Stimulated activated CD8-positive, alpha-beta memory T cell treated with anti-CD3 and anti-CD28 coated beads, Interleukin-7, amount 100 ng/mL, for 24 hours (primary cell): ENCODE measurements around the gene KIF24.
A peak's percentile ranks its signal among the peaks of the same experiment; 100 is the strongest.
"Not testable (repeated sequence)": the region's sequence is repeated elsewhere in the genome, so short reads cannot be mapped to it uniquely, and the experiment has no call there.

Experiments used
- DNase-seq: peaks from one replicate; pipeline ENCODE4 v3.0.0-alpha.2; 2020; ENCODE audit warnings: low read depth

KIF24 gene, protein sequence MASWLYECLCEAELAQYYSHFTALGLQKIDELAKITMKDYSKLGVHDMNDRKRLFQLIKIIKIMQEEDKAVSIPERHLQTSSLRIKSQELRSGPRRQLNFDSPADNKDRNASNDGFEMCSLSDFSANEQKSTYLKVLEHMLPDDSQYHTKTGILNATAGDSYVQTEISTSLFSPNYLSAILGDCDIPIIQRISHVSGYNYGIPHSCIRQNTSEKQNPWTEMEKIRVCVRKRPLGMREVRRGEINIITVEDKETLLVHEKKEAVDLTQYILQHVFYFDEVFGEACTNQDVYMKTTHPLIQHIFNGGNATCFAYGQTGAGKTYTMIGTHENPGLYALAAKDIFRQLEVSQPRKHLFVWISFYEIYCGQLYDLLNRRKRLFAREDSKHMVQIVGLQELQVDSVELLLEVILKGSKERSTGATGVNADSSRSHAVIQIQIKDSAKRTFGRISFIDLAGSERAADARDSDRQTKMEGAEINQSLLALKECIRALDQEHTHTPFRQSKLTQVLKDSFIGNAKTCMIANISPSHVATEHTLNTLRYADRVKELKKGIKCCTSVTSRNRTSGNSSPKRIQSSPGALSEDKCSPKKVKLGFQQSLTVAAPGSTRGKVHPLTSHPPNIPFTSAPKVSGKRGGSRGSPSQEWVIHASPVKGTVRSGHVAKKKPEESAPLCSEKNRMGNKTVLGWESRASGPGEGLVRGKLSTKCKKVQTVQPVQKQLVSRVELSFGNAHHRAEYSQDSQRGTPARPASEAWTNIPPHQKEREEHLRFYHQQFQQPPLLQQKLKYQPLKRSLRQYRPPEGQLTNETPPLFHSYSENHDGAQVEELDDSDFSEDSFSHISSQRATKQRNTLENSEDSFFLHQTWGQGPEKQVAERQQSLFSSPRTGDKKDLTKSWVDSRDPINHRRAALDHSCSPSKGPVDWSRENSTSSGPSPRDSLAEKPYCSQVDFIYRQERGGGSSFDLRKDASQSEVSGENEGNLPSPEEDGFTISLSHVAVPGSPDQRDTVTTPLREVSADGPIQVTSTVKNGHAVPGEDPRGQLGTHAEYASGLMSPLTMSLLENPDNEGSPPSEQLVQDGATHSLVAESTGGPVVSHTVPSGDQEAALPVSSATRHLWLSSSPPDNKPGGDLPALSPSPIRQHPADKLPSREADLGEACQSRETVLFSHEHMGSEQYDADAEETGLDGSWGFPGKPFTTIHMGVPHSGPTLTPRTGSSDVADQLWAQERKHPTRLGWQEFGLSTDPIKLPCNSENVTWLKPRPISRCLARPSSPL (N-terminal part only)

DNA sequence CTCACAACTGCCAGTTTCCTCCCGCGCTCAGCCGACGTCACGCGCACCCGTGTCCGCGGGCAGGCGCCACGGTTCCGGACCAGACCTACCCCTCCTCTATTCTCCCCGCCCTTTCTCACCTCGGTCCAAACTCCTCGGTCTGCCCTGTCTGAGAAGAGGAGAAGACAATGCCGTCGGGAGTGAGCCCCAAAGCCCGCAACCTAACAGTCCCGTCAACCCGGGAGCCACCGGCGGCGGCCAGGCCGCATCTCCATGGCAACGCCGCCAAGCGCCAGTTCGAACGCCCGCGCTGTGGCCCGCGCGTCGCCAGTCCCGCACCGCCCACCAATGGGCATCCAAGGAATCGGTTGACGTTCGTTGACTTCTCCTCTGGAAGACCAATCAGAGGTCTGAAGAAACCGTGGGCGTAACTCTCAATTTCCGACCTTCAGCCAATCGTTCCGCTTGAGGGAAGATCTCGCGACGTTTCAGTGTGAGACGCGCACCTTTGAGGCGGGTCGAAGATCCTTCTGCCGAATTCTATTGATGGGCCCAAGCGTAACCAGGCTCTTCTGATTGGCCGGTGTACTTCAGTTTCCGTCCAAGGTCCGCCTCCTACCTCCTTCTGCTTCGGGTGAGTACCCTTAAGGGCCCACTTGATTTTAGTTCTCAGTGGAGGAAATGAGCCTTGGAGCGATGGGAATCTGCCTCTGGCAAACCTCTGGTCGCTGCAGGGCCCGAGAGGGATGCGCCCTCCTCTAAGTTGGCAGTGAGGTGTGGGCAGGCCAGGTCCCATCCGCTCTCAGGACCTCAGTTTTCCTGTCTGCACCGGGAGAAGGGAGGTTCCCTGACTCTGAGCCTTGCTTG is at the start of gene KIF24, which contains the start of gene NUDT2:
KIF24 (minus strand) TSS at position 282 of the 846 bp plus-strand sequence. CDS start 17,922 bp downstream, outside the sequence.
NUDT2 (plus strand) TSS at position 583 of the 846 bp plus-strand sequence. CDS start 9,471 bp downstream, outside the sequence.
- peak; percentile 85 for DNase-seq

DNA sequence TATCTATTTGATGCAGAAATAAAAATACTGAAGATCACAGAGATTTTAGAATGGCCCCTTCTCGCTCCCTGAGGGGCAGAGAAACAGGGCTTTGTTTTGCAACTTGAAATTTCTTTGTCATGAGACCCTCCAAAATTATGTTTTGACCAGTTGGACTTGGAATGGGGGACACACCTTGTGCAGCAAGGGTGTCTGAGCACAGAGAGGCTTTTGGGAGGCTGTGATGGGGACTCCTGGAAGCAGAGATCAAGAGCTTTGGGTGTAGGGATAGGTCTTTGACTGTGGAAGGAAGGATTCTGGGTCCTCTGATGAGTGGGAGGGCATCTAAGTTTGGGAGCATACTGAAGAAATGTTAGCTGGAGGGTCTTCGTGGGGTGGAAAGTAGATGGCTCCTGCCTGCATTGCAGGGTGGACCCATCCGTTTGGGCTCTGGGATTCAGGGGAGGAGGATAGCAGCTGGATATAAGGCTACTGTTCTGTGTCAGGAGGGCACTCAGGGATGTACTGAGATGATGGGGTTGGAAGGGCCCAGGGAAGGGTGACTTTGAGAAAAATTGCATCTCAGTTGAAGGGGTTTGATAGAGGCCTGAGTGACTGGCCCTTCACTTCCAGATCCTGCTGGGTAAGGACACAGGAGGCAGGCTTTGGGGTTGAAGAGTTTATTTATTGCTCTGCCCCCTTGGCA is 49.5 kb upstream of the KIF24 start:
- no peak for DNase-seq

DNA sequence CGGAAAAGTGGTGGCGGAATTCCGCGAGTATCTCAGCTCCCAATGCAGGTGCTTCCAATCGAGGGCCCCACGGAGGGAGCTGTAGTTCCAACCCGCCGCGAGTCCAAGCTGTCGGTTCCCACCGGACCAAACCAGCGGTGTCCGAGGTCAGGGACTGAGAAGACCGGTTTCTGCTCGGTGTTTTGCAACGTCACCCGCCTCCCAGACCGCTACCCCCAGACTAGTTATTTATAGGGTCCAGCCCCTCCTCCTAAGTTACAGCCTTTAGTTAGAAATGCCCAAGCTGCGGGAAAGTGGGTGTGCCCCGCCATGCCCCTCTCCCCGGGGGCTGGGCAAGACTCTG is 48.3 kb upstream of the KIF24 start:
- no peak for DNase-seq

DNA sequence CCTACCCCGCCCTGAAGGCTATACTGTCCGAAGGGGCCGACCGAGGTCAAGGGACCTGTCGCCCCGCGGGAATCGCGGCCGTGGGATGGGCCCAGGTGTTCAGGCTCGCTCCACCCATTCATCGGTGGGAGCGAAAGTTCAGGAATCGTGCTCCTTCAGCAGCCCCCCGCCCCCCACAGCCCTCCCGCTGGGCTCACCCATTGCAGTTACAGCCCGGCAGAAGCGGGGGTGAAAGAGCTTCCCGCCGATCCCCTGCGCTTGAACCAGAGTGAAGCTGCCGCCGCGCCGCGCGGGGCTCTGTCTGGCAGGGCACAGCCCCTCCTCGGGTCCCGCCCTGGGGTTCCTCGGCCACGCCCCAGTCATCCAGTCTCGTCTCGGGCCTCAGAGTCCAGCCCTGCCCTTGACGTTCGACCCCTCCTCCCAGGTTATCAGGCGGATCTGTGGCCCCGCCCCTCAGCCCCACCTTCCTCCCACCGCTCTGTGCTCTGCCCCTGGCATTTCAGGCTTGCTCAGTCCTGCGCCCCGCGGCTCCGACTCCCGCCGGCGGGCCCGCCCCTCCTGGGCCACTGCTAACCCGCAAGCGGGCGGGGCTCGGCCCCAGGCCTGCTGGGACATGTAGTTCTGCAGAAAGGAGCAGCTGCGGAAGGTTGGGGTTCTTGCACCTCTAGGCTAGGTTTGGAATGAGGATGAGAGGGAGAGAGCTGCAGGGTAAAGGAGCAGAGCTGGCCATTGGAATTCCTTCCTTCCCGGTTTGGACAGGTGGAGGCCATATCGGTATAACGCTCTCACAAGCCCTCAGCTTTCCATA is 47.7 kb upstream of the KIF24 start, which contains the start of gene MYORG:
MYORG (minus strand) TSS at position 303 of the 808 bp plus-strand sequence. CDS start 3,955 bp downstream, outside the sequence.
- peak; percentile 95 for DNase-seq

DNA sequence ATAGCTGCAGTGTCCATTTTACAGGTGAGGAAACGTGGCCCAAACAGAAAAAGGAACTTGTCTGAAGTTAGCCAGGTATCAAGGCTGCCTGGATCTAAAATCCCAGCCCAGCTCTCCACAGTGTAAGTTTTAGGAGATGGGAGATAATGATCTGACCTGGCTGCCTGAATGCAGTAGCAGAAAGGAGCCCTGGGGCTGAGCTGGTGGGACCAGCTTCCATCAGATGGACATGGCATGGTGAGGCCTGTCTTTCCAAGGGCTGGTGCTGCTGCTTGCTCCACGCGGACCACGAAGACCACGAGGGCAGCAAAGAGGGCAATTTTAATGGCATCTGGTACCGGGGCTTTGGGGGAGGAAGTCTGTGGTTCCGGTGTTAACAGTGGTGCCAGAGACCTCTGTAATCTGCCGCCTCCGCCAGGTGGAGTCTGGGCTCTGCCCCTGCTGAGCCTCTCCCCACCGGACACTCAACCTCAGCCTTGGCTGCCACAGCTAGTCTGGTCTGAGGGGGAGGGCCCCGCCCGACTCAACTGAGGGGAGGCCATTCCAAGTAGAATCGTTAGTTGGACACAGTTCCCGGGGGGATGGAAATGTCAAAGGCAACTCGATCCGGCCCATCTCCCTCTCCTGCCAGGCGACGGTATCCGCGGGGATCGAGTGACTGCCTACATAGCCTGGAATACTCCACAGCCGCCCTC is 47.0 kb upstream of the KIF24 start:
- no peak for DNase-seq

DNA sequence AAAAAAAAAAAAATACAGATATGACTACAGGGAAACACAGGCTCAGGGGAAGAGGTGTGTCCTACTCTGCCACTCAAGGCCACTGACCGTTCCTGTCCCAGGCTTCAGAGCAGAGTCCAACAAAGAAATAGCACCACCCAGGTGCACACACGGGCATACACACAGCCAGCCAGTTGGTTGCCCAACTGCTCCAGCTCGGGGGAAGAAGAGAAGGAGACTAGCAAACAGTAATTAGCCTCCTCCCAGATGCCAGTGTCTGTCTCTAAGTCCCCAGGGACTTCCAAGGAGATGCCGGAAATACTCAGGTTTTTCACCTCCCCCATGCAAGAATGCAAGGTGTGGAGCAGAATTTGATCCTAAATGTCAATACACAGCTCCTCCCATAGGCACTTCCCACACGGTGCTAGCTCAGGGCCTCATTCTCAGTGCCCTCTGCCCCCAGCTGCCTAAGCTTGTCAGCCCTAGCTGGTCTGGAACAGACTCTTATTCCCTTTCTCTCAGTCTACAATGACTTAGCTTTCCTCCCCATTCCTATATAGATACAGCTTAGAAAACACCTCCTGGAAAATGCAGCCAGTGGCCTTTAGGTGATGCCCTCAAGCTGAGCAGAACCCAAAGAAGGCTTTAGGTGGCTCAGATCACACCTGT is 46.0 kb upstream of the KIF24 start:
- no peak for DNase-seq

DNA sequence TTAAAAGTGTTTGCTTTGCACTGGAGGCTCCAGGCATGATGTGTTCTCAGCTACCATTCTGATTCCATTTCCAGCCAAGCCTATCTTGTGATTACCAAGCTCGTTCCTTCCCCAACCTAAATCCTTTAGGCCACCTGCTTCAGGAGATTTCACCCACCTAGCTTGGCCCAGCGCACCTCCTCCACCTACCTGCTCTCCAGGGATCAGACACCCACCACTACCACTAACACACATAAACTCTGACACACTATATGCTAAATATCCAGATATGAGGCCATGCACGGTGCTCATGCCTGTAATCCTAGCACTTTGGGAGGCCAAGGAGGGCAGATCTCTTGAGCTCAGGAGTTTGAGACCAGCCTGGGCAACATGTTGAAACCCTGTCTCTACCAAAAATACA is 45.3 kb upstream of the KIF24 start:
- DNase-seq = no peak

DNA sequence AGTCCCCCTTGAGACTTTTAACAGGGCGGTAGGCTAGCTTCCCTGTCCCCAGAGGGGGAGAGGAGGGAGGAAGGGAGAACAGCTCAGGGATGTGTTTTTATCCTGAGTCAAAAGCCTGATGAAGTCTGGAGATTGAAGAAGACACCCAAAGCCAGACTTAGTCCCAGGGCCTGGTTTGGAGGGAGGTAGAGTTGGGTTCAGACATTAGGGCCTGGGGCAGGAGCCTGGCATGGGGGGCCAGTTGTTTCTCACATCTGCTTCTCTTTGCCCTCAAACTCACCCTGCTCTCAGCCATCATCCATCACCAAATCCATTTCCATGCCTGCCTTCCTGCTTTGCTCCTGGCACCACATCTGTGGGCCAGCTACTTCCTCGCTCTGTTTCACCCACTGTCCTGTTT is 44.7 kb upstream of the KIF24 start:
- DNase-seq = no peak

DNA sequence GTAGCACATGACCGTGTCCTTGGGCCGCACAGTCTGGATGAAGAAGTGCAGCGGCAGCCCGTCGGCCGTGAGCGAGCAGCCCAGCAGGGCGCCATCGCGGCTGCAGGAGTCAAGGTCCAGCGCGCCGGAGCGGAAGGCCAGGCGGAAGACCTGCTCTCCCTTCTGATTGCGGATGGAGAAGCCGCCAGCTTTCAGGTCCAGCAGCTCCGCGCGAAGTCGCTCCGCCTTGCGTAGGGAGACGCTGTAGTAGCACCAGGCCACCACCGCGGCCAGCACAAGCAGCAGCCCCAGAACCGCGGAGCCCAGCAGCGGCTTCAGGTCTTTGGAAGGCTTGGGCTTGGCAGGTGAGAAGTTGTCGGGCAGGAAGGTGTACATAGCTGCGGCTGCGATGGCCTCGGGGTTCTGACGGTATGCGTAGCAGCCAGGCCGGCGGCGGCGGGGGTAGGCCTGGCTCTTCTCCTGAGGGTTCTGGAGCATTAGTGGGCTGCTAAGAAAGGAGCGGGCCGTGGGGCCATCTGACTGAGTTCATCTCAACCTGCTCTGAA is 43.5 kb upstream of the KIF24 start:
- DNase-seq = no peak

DNA sequence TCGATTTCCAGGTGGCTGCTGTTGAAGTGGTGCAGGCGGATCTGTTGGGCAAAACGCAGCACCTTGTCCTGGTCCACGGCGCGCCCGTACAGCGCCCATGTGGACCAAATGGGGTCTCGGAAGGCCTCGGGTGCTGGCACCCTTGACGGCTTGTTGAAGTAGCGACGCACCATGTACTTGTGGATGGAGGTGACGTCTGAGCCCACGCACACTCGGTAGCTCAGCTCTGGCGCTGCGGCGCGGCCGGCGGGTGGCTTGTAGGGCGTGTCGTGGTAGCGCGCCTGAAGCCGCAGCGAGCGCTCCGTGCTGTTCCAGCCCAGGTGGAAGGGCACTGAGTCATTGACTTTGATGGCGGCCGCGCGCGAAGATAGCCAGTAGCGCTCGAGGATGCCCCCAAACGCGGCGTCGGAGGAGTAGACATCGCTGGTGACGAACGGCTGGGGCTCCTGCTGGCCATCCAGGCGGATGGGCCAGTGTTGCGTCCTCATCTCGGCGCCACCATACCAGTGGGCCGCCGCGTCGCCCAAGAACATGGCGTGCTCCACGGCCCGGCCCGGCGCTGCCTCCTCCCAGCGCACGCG is 42.9 kb upstream of the KIF24 start:
- no peak for DNase-seq

DNA sequence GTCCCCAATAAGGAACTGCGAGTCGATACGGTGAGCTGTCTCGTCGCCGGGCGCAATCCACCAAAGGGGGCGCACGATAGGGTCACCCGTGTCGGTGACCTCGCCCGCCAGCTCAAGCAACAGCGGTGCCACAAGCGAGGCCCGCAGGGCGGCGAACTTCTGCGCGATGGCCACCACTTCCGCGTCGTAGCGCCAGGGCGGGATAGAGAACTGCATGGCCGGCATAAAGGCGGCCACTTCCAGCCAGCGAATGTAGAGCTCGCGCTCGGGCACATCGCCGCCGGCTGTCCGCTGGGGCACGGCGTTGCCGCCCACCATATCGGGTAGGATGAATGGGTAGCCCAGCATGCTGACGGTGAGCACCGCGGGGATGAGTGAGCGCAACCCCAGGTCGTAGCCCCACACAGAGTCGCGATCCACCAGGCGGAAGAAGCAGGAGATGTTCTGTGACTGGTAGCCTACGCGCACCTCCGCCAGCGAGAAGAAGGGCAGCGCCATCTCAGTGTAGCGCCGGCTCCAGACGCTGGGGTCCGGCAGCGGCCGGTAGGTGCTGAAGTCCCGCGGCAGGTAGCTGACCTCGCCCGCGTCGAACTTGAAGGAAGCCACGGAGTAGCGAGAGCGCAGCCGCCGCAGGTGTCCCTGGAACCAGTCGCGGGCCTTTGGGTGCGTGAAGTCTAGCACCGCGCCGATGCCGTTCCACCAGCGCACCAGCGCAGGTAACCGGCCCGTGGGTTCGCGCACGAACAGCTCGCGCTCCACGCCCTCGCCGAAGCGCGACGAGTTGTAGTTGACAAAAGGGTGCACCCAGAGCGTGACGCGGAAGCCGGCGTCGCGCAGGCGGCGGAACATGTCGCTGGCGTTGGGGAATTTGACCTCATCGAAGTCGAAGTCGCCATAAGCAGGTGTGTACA is 42.2 kb upstream of the KIF24 start:
- DNase-seq = no peak

DNA sequence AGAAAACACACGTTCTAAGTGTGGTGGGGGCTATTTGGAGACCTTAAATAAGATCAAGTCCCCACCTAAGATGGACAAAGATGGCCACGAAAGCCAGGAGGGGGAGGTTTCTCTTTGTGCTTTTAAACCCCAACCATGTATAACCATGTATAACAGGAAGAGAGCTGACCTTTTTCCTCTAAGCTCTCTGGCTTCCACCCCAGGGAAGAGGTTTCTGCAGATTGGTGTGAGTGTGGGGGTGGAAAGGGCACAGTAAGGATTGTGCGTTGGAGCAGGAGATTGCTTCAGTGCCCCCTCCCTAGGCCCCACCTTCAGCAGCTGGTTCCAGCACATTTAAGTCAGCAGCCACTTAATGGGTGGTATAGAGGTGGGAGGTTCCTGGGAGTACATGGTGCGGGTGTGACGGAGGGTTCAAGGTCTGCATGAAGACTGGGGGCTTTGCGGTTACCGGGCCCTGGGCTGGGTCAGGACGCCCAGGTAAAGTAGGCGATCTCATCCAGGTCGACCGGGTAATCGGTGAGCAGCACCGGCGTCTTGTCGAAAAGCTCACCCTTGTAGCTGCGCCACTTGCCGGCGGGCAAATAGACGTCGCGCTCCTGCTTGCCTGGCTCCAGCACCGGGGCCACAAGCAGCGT is 41.4 kb upstream of the KIF24 start:
- no peak for DNase-seq

DNA sequence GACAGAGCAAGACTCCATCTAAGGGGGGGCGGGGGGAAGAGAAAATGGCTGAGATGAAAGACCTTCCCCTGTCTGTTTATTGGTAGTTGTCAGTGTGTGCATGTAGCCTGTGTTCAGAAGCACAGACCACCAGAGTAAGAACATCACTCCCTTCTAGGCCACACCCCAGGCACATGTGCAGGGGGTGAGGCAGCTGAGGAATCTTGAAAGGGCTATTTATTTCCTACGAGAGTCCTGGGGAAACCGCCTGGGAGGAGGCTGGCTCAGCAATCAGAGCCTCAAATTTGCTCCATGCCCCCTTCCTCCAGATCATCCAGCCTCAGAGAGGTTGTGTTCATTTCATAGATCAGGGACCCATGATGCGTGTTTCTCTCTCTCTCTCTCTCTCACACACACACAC is 40.6 kb upstream of the KIF24 start:
- DNase-seq = no peak

DNA sequence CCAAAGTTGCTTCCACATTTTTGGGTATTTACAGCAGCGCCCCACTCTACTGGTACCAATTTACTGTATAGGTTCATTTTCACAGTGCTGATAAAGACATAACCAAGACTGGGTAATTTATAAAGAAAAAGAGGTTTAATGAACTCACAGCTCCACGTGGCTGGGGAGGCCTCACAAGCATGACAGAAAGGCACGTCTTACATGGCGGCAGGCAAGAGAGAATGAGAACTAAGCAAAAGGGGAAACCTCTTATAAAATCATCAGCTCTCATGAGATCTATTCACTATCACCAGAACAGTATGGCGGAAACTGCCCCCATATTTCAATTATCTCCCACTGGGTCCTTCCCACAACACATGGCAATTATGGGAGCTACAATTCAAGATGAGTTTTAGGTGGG is 39.7 kb upstream of the KIF24 start:
- DNase-seq = not testable (repeated sequence)

DNA sequence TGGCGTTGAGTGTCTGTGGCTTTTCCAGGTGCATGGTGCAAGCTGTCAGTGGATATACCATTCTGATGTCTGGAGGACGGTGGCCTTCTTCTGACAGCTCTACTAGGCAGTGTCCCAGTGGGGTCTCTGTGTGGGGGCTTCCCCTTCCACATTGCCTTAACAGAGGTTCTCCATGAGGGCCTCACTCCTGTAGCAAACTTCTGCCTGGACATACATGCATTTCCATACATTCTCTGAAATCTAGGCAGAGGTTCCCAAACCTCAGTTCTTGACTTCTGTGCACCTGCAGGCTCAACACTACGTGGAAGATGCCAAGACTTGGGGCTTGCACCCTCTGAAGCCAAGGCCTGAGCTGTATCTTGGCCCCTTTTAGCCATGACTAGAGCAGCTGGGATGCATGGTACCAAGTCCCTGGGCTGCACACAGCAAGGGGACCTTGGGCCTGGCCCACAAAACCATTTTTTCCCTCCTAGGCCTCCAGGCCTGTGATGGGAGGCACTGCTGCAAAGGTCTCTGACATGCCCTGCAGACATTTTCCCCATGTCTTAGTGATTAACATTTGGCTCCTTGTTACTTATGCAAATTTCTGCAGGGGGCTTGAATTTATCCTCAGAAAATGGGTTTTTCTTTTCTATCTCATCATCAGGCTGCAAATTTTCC is 38.8 kb upstream of the KIF24 start:
- DNase-seq = not testable (repeated sequence)

DNA sequence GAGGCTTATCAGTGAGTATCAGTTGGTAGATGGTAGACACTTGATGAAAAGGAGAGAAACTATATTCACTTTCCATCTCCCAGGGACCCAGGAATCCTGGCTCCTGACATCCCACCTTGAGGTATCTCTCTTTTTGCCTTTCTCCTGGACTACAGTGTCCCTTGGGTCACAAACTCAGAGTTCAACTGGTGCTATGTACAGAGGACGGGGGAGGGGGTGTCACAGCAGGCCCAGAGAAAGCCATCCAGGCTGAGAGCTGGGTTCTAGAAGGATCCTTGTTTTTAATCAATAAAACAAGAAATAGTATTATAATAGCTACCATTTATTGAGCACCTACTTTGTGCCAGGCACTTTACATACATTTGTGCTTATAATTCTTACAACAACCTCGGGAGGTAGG is 37.3 kb upstream of the KIF24 start:
- DNase-seq = no peak
